Stimulated activated CD8-positive, alpha-beta memory T cell treated with anti-CD3 and anti-CD28 coated beads, Interleukin-7, amount 100 ng/mL, for 24 hours (primary cell): Measurements from ENCODE around the gene ZSCAN5A.
A peak's percentile ranks its signal among the peaks of the same experiment; 100 is the strongest.
"Not testable (repeated sequence)": the region's sequence is repeated elsewhere in the genome, so short reads cannot be mapped to it uniquely, and the experiment has no call there.

Source experiments
- DNase-seq: peaks from one replicate; pipeline ENCODE4 v3.0.0-alpha.2; 2020; ENCODE audit warnings: low read depth

ZSCAN5A gene, protein sequence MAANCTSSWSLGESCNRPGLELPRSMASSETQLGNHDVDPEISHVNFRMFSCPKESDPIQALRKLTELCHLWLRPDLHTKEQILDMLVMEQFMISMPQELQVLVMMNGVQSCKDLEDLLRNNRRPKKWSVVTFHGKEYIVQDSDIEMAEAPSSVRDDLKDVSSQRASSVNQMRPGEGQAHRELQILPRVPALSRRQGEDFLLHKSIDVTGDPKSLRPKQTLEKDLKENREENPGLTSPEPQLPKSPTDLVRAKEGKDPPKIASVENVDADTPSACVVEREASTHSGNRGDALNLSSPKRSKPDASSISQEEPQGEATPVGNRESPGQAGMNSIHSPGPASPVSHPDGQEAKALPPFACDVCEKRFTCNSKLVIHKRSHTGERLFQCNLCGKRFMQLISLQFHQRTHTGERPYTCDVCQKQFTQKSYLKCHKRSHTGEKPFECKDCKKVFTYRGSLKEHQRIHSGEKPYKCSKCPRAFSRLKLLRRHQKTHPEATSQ

DNA sequence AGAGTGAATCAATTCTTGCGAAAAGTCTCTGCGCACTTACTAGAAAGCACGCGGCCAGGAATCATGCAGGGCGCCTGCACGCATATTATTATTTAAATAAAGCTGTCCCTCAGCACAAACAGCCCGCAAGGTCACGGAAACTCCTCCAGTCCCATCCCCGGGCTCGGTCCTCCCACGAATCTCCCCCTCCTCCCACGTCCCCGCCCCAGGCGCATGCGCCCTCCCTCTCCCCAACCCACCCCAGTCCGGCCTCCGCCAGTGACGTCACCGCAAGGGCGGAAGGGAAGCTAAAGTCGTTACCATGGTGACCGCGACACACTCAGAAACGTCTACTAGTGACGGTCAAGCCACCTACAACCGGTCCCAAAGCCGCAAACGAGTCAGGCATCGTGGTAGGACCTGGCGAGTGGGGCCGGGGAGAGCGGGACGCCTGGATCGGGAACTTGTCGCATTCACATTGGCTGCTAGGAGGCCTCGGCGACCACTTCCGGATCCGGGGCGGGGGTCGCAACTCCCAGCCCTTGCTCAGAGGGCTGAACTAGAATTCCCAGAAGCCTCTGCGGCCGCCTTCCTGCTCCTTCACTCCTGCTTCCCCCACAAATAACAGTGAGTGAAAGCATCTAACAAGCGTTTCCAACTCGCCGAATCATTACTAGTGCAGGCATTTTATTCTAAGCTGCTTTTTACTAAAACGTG is at the start of gene ZSCAN5A:
Gene ZSCAN5A, minus strand, starts transcription at position 459 of the 696 bp plus-strand sequence. CDS start 89,793 bp downstream, outside the sequence.
- DNase-seq: peak; percentile 97

- DNase-seq: no peak
These were observed 46.2 kb upstream of the ZSCAN5A start for GRCh38 chr19:56360841-56361240.

- no peak for DNase-seq
These were observed 42.3 kb upstream of the ZSCAN5A start for GRCh38 chr19:56356944-56357343.

DNA sequence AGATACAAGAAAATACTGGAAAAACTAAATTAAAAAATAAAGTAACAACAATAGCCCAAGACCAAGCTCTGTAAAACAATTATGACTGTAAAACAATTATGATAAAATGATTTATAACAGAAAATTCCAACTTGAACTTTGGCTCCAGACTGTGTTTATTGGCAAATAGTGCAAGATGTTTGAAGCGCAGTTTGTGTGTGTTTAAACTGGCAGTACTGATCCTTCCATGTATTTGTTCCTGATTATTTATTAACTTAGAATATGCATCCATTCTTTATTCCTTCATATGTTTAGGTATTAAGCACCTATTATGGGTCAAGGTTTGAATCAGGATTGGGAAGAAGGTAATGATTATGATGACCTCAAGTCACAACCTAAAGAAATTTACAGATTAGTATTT is 40.9 kb upstream of the ZSCAN5A start:
- no peak for DNase-seq

GRCh38 chr19:56351208-56351607 is 36.6 kb upstream of the ZSCAN5A start:
- DNase-seq: no peak

GRCh38 chr19:56350416-56351045 is 35.9 kb upstream of the ZSCAN5A start:
- DNase-seq: peak; percentile 17

- no peak for DNase-seq
These were observed 33.7 kb upstream of the ZSCAN5A start for GRCh38 chr19:56348289-56348877.

DNA sequence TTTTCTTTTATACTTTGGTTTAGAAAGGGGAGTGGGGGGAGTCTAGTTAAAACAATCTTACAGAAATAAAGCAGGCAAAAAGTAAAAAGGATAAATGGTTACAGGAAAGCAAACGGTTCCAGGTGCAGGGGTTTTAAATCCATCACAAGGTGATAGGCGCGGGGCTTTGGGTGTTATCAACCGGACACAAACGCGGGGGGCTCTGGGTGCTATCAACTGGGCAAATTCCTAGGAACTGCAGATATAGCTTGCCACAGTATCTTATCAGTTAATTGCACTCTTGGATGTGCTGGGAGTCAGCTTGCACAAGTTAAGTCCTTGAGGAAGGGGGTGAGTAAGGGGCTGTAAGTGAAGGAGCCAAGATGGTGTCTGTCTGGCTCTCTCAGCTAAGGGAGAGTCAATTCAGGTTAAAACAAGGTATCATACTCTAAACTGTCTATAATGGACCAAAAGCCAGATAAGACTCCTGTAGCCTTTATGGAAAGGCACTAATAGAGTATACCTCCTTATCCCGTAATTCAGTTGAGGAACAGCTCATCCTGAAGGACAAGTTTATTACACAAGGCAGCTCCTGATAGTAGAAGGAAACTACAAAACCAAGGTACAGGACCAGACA is 32.6 kb upstream of the ZSCAN5A start:
- DNase-seq: no peak

DNA sequence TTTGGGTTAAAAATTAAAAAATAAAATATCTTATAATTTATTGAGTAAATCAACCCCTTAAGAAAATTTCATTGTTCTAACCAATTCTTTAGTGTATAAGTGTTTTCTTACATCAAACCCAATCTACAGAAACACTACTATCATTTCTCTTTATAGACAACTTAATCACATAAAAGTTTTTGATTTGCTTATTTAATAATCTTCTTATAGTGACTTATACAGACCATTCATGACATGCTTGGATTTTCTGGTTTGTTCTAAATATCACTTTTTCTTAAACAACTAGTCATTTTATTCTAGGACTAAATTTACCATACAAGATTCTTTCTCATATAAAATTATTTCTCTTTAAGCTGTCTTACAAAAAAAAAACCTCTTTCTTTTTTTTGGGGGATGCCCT is 27.3 kb upstream of the ZSCAN5A start:
- no peak for DNase-seq

DNA sequence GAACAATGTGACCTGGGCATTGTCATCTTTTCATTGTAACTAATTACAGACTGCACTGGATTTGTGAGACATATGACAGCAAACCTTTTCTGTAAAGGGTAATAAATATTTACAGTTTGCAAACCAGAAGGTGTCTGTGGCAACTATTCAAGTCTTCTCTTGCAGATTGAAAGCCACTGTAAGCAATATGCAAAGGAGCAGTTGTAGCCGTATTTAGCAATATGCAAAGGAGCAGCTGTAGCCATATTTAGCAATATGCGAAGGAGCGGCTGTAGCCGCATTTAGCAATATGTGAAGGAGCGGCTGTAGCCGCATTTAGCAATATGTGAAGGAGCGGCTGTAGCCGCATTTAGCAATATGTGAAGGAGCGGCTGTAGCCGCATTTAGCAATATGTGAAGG is 24.4 kb upstream of the ZSCAN5A start:
- DNase-seq: not testable (repeated sequence)

GRCh38 chr19:56337077-56337476 is 22.4 kb upstream of the ZSCAN5A start:
- DNase-seq: not testable (repeated sequence)

GRCh38 chr19:56335371-56335770 is 20.7 kb upstream of the ZSCAN5A start:
- DNase-seq: not testable (repeated sequence)

- DNase-seq: no peak
These were observed 18.9 kb upstream of the ZSCAN5A start for GRCh38 chr19:56333506-56333905.

DNA sequence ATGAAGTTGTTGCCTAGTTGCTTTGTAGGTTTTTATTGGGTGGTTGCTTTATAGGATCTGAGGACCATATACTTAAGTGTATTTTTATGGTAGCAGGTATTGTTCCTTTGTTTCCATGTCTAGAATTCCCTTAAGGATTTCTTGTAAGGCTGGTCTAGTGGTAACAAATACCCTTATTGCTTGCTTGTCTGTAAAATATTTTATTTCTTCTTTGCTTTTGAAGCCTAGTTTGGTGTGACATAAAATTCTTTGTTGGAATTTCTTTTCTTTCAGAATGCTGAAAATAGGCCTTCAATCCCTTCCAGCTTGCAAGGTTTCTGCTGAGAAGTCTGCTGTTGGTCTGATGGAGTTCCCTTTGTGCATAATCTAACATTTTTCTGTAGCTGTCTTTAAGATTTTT is 18.1 kb upstream of the ZSCAN5A start:
- no peak for DNase-seq

- DNase-seq: no peak
These were observed 9.8 kb upstream of the ZSCAN5A start for GRCh38 chr19:56324436-56324835.

- DNase-seq: no peak
These were observed 7.4 kb upstream of the ZSCAN5A start for GRCh38 chr19:56321989-56322440.

GRCh38 chr19:56321254-56321988 is 6.8 kb upstream of the ZSCAN5A start:
- DNase-seq: no peak

DNA sequence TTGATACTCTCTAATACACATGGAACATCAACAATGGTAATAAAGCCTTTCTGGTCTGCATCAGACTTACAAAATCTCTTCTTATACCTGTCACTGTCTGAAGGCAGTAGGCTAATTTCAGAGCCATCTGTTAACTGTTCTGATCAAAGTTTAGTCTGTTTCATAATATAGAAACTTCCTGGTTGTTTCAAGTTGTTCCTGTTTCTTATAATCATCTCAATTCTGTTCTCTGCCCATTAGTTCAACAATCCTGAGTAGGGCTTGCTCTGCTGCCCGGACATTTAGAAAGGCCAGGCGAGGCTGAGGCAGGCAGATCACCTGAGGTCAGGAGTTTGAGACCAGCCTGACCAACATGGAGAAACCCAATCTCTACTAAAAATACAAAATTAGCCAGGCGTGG is 5.4 kb upstream of the ZSCAN5A start:
- DNase-seq: no peak

GRCh38 chr19:56317749-56318148 is 3.1 kb upstream of the ZSCAN5A start:
- no peak for DNase-seq

- DNase-seq: no peak
These were observed 2.1 kb upstream of the ZSCAN5A start for GRCh38 chr19:56316728-56317127.
